ENCODE results near the gene WWP2. TPM values are rescaled to one million over a fixed set of nuclear protein-coding genes. Genes with fewer than 3 reads are reported as not detected.

Gene WWP2
- polyA plus RNA-seq, 1 donor from 2014 or later, result 11.9 TPM

- Histone ChIP-seq H3K36me3 (ENCODE audit: insufficient read depth, low read length) (no peaks in the 10 kb centered on the region), H3K4me2 (ENCODE audit: low read length) (no peak overlapping the region), H4K20me1 (ENCODE audit: insufficient read depth) (no peaks in the 10 kb centered on the region), H3K79me2 (replicated peaks; ENCODE audit: insufficient read depth, low read length) (no peaks in the 10 kb centered on the region), H3K9ac (ENCODE audit: low read length) (no peak overlapping the region), H3K27ac (ENCODE audit: low read length) (no peak overlapping the region), H3K9me3 (ENCODE audit: low read length) (no peaks in the 10 kb centered on the region), H3K27me3 (ENCODE audit: insufficient read depth, low read depth, low read length) (no peaks in the 10 kb centered on the region), H3K4me3 (ENCODE audit: low read length) (no peak overlapping the region), H3K9me2 (ENCODE audit: insufficient read depth, low read length) (no peaks in the 10 kb centered on the region), H3F3A (ENCODE audit: insufficient read depth, low read length, poor library complexity, severe bottlenecking) (no peaks in the 10 kb centered on the region), H2AFZ (ENCODE audit: low read depth, low read length) (no peak overlapping the region)
- TF ChIP-seq REST (IDR thresholded peaks at IDR 0.05; ENCODE audit: borderline replicate concordance), result no peak
- no peak for TF ChIP-seq MXI1 (conservative IDR thresholded peaks at IDR 0.05; ENCODE audit: poor library complexity, severe bottlenecking)
- TF ChIP-seq, protein P1, sequence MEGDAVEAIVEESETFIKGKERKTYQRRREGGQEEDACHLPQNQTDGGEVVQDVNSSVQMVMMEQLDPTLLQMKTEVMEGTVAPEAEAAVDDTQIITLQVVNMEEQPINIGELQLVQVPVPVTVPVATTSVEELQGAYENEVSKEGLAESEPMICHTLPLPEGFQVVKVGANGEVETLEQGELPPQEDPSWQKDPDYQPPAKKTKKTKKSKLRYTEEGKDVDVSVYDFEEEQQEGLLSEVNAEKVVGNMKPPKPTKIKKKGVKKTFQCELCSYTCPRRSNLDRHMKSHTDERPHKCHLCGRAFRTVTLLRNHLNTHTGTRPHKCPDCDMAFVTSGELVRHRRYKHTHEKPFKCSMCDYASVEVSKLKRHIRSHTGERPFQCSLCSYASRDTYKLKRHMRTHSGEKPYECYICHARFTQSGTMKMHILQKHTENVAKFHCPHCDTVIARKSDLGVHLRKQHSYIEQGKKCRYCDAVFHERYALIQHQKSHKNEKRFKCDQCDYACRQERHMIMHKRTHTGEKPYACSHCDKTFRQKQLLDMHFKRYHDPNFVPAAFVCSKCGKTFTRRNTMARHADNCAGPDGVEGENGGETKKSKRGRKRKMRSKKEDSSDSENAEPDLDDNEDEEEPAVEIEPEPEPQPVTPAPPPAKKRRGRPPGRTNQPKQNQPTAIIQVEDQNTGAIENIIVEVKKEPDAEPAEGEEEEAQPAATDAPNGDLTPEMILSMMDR (IDR thresholded peaks at IDR 0.05; ENCODE audit: poor library complexity, severe bottlenecking), result no peak
- TF ChIP-seq EZH2 (IDR thresholded peaks at IDR 0.05; ENCODE audit: borderline replicate concordance, insufficient read depth, low read length, poor library complexity, severe bottlenecking), result no peak
- no peak for TF ChIP-seq POLR2AphosphoS5 (IDR thresholded peaks at IDR 0.05)
- TF ChIP-seq RAD21 (conservative IDR thresholded peaks at IDR 0.05), result no peak
- no peak for TF ChIP-seq TAF1 (IDR thresholded peaks at IDR 0.05; ENCODE audit: low read depth)
- no peak for TF ChIP-seq SMC3 (conservative IDR thresholded peaks at IDR 0.05; ENCODE audit: poor library complexity)
- TF ChIP-seq EP300 (conservative IDR thresholded peaks at IDR 0.05; ENCODE audit: poor library complexity, severe bottlenecking), result no peak
Observed at GRCh38 chr16:69916462-69916861, 154.3 kb downstream of the WWP2 start.

DNA sequence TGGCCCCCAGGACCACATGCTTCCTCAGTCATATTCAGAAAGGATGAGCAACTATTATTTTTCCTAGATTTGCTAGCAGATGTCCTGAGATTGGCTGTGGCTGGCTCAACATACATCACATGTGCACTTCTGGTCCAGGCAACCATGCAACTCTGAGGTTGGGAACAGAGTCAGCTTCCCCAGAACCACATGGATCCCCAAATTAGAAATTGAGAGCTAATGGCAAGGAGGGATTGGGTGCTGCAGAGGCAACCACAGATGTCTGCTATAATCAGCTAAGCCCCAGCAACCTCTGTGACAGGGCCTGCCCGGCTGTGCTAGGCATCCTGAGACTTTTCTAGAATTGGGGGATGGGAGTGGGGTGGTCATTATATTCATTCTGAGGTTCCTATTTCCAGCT lies 155.2 kb downstream of the WWP2 start:
- Histone ChIP-seq H2AFZ (ENCODE audit: low read depth, low read length) (no peak overlapping the region), H4K20me1 (ENCODE audit: insufficient read depth) (no peaks in the 10 kb centered on the region), H3K4me3 (ENCODE audit: low read length) (no peak overlapping the region), H3K36me3 (ENCODE audit: insufficient read depth, low read length) (no peaks in the 10 kb centered on the region), H3K9ac (ENCODE audit: low read length) (no peak overlapping the region), H3K9me2 (ENCODE audit: insufficient read depth, low read length) (no peaks in the 10 kb centered on the region), H3K27ac (ENCODE audit: low read length) (no peak overlapping the region), H3K4me2 (ENCODE audit: low read length) (no peak overlapping the region), H3F3A (ENCODE audit: insufficient read depth, low read length, poor library complexity, severe bottlenecking) (no peaks in the 10 kb centered on the region), H3K27me3 (ENCODE audit: insufficient read depth, low read depth, low read length) (no peaks in the 10 kb centered on the region), H3K79me2 (replicated peaks; ENCODE audit: insufficient read depth, low read length) (no peaks in the 10 kb centered on the region), H3K9me3 (ENCODE audit: low read length) (no peaks in the 10 kb centered on the region)
- no peak for TF ChIP-seq EZH2 (IDR thresholded peaks at IDR 0.05; ENCODE audit: borderline replicate concordance, insufficient read depth, low read length, poor library complexity, severe bottlenecking)
- no peak for TF ChIP-seq RAD21 (conservative IDR thresholded peaks at IDR 0.05)
- TF ChIP-seq REST (IDR thresholded peaks at IDR 0.05; ENCODE audit: borderline replicate concordance), result no peak
- TF ChIP-seq POLR2AphosphoS5 (IDR thresholded peaks at IDR 0.05), result no peak
- TF ChIP-seq EP300 (conservative IDR thresholded peaks at IDR 0.05; ENCODE audit: poor library complexity, severe bottlenecking), result no peak
- TF ChIP-seq SMC3 (conservative IDR thresholded peaks at IDR 0.05; ENCODE audit: poor library complexity), result no peak
- TF ChIP-seq MXI1 (conservative IDR thresholded peaks at IDR 0.05; ENCODE audit: poor library complexity, severe bottlenecking), result no peak
- TF ChIP-seq, protein P1 (IDR thresholded peaks at IDR 0.05; ENCODE audit: poor library complexity, severe bottlenecking), result no peak
- TF ChIP-seq TAF1 (IDR thresholded peaks at IDR 0.05; ENCODE audit: low read depth), result no peak
